ENCODE data around the gene KSR1. TPM values are rescaled to one million over a fixed set of nuclear protein-coding genes. Genes with fewer than 3 reads are reported as not detected.
A peak's percentile ranks its signal among the peaks of the same experiment; 100 is the strongest.

Gene KSR1
- total RNA-seq, 1 donor from 2014 or later: 9.5 TPM

DNA sequence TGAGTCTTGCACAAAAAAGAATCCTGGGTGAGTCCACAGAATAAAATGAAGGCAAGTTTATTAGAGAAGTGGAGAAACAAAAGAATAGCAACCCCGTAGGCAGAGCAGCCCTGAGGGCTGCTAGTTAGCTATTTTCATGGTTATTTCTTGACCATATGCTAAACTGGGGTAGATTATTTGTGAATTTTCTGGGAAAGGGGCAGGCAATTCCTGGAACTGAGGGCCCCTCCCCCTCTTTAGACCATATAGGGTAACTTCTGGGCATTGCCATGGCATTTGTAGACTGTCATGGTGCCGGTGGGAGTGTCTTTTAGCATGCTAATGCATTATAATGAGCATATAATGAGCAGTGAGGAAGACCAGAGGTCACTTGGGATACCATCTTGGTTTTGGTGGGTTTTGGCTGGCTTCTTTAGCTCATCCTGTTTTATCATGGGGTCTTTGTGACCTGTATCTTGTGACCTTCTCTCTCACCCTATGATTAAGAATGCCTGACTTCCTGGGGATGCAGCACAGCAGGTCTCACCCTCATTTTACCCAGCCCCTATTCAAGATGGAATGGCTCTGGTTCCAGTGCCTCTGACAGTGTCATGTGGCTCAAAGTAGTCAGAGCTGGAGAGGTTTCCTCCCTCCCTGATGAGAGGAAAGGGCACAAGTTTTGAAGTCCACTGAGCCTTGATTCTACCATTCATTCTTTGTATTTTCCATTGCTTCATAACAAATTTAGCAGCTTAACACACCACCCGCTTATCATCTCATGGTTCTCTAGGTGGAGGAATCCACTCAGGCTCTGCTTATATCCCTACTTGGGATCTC is 119.1 kb downstream of the KSR1 start:
- DNase-seq: no peak
- intact Hi-C loops (cut with micrococcal nuclease): no loop called here

DNA sequence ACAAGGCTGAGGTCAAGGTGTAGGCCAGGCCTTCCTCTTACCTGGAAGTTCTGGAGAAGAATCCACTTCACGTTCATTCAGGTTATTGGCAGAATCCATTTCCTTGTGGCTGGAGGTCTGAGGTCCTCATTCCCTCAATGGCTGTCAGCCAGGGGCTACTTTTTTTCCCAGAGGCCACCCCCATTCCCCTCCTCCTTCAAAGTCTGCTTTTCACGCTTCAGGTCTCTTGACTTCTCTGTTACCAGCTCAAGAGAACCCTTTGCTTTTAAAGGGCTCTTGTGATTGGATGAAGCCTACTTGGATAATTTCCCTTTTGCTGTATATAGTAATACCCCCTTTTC is 119.6 kb downstream of the KSR1 start:
- no peaks in the 10 kb centered on the region for H3K9me3 ChIP-seq (replicated peaks)
- H3K36me3 ChIP-seq: no peaks in the 10 kb centered on the region
- H3K4me3 ChIP-seq: no peak overlapping the region
- TF ChIP-seq, protein P1, sequence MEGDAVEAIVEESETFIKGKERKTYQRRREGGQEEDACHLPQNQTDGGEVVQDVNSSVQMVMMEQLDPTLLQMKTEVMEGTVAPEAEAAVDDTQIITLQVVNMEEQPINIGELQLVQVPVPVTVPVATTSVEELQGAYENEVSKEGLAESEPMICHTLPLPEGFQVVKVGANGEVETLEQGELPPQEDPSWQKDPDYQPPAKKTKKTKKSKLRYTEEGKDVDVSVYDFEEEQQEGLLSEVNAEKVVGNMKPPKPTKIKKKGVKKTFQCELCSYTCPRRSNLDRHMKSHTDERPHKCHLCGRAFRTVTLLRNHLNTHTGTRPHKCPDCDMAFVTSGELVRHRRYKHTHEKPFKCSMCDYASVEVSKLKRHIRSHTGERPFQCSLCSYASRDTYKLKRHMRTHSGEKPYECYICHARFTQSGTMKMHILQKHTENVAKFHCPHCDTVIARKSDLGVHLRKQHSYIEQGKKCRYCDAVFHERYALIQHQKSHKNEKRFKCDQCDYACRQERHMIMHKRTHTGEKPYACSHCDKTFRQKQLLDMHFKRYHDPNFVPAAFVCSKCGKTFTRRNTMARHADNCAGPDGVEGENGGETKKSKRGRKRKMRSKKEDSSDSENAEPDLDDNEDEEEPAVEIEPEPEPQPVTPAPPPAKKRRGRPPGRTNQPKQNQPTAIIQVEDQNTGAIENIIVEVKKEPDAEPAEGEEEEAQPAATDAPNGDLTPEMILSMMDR (IDR thresholded peaks at IDR 0.05; ENCODE audit: borderline replicate concordance): no peak
- intact Hi-C loops (cut with micrococcal nuclease): no loop called here
- no peak overlapping the region for H3K27ac ChIP-seq (replicated peaks)
- peaks cover 41% of the 10 kb centered on the region for H3K4me1 ChIP-seq
- DNase-seq: no peak
- no peaks in the 10 kb centered on the region for H3K27me3 ChIP-seq (ENCODE audit: low read depth)

More for the DNA sequence above, 119.1 kb downstream of the KSR1 start:
- Histone ChIP-seq H3K27ac (replicated peaks) (no peak overlapping the region), H3K36me3 (no peaks in the 10 kb centered on the region), H3K27me3 (ENCODE audit: low read depth) (no peaks in the 10 kb centered on the region), H3K4me3 (no peak overlapping the region), H3K9me3 (replicated peaks) (no peaks in the 10 kb centered on the region), H3K4me1 (peaks cover 47% of the 10 kb centered on the region)
- TF ChIP-seq, protein P1 (IDR thresholded peaks at IDR 0.05; ENCODE audit: borderline replicate concordance): no peak

DNA sequence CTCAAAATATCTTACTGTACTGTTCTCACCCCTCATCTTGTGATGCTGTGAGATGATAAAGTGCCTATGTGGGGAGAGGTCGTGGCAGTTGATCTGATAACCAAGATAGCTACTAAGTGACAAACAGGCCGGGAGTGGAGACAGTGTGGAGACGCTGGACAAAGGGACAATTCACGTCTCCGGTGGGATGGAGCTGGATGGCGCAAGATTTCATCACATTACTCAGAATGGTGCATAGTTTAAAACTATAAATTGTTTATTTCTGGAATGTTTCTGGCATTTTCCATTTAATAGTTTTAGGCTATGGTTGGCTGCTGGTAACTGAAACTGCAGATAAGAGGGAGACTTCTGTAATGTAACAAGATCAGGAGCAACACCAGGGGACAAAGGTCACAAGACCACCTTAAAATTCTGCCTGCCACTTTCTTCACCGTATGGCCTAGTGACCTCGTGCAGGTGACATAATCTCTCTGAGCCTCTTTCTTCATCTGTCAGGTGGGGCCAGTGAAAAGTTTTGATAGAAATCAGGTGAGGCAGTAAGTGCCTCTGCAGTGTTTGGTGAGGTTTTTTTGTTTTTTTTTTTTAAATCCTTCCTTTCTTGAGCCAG is 120.3 kb downstream of the KSR1 start:
- intact Hi-C loops (cut with micrococcal nuclease): no loop called here
- Histone ChIP-seq H3K27me3 (ENCODE audit: low read depth) (no peaks in the 10 kb centered on the region), H3K27ac (replicated peaks) (peak overlapping the region; percentile 74), H3K9me3 (replicated peaks) (no peaks in the 10 kb centered on the region), H3K4me3 (no peak overlapping the region), H3K4me1 (peaks cover 34% of the 10 kb centered on the region), H3K36me3 (no peaks in the 10 kb centered on the region)
- DNase-seq: no peak
- TF ChIP-seq, protein P1 (IDR thresholded peaks at IDR 0.05; ENCODE audit: borderline replicate concordance): no peak

DNA sequence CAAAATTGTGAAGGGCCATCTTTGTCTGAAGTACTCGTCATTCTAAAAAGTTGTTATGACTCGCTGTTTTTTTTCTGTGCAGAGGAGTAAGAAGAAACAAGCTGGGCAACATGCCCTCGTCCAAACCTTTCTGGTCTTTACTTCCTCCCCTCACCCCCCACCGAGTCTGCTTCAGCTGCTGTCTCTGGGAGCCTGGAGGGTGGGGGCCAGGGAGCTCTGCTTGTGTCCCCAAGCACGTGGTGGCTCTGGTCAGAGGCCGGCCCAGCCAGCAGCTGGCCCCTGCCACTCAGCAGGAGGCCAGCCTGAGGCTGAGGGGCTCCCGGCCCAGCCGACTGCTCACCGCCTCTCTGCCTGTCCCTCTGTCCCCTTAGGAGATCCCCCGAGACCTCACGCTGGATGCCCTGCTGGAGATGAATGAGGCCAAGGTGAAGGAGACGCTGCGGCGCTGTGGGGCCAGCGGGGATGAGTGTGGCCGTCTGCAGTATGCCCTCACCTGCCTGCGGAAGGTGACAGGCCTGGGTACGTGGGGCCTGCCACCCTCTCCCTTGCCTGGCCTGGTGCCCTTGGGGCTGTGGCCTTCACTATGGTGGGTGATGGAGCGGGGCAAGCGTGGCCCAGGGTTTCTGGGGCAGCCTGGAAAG is 121.0 kb downstream of the KSR1 start:
- Histone ChIP-seq H3K36me3 (no peaks in the 10 kb centered on the region), H3K9me3 (replicated peaks) (no peaks in the 10 kb centered on the region), H3K27ac (replicated peaks) (peak overlapping the region; percentile 74), H3K27me3 (ENCODE audit: low read depth) (no peaks in the 10 kb centered on the region), H3K4me1 (peaks cover 28% of the 10 kb centered on the region), H3K4me3 (no peak overlapping the region)
- intact Hi-C loops (cut with micrococcal nuclease): no loop called here
- no peak for DNase-seq
- TF ChIP-seq, protein P1 (IDR thresholded peaks at IDR 0.05; ENCODE audit: borderline replicate concordance): no peak

DNA sequence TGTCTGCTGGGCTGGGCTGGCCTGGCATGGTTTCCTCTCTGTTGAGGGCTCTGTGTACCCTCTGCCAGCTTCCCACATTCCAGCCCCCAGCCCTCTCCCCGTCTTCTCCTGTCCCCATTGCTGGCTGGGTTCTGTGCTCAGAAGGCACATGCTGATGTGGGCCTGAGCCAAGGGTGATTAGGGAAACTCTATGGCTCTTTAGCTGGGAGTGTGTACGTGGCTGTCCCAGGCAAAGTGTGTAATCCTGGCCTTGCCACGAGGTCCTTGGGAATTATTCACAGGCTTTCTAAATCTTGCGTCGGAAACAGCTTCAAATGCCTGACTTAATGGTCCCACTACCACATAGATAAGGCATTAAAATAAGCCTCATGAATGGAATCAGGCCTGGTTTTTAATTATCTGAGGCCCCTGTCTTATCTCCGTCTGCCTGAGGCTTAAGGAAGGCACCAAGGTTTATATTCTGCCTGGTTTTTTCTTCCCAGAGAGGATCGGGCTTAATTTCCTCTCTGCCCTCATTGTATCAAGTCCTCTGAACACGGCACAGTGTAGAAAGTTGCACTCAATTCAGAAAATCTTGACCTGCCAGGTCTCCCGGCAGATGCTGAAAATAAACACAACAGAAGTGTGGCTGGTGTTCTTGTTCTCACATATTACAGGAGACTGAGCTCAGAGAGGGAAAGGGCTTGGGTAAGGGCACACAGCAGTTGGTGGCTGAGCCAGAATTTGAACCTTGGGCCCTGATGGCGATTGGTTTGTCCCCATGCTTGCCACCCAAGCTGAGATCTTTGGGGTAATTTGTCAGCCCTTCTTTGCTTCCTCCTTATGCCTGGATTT is 121.9 kb downstream of the KSR1 start:
- Histone ChIP-seq H3K9me3 (replicated peaks) (no peaks in the 10 kb centered on the region), H3K27ac (replicated peaks) (peak overlapping the region; percentile 74), H3K4me3 (no peak overlapping the region), H3K36me3 (peaks cover 2% of the 10 kb centered on the region), H3K4me1 (peaks cover 27% of the 10 kb centered on the region), H3K27me3 (ENCODE audit: low read depth) (no peaks in the 10 kb centered on the region)
- TF ChIP-seq, protein P1 (IDR thresholded peaks at IDR 0.05; ENCODE audit: borderline replicate concordance): no peak
- peak; percentile 46 for DNase-seq
- intact Hi-C loops (cut with micrococcal nuclease): no loop called here
